Measurements from ENCODE around the gene ZNF385B.

Gene ZNF385B

DNA sequence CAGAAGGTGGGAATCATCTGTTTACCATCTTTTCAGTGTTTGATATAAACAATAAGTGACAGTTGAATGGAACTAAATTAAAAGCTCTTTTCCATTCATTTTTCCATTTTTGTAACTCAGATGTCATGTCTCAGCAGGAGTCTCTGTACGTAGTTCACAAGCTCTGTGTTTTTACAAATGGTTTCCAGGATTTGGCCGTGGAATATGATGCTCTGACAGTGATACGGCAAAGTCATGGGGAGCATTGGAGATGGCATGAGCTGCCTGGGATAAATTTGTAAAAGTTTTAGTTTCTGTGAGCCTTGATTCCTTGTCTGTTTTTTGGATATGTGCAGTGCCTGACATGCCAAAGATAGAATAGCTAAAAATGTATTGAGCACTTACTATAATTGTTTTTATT is 428.7 kb downstream of the ZNF385B start:
- DNase-seq = no peak

GRCh38 chr2:179429597-179429996 is 431.8 kb downstream of the ZNF385B start:
- DNase-seq = no peak

DNA sequence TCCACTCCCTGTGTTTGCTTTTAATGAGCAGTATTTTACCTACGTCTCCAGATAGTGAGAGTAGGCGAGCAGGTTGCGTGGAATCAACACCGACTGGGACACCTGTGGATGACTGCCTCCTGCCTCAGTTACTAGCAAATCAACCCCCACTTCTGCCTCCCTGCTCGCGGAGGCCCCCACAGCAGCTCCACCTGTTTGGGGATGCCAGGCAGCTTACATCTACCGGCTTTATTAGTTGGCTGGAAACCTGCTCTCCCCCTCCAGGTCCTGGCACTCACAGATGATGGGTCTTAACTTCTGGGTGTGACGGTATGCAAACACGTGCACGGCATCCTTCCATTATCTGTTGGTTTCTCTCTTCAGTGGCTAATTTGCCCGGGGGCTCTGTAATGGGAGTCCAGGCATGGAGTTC is 432.3 kb downstream of the ZNF385B start:
- no peak for DNase-seq

DNA sequence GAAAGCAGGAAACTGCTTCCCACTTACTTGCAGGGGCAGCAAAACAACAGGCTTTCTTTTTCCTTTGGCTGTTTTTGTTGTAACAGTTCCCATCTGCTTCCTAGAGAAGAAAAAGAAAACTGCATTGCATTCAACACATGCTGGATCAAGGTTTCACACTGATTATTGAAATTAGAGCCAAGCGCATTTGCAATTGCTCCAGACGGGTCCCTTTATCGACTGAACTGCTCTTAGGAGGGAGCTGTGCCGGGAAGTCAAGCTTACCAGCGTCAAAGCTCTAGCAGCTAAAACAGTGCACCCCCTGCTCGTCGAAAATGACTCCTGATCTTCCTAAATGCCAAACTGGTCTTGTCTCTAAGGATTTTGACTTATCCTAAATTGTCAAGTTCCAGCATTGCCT is 432.8 kb downstream of the ZNF385B start:
- no peak for DNase-seq

DNA sequence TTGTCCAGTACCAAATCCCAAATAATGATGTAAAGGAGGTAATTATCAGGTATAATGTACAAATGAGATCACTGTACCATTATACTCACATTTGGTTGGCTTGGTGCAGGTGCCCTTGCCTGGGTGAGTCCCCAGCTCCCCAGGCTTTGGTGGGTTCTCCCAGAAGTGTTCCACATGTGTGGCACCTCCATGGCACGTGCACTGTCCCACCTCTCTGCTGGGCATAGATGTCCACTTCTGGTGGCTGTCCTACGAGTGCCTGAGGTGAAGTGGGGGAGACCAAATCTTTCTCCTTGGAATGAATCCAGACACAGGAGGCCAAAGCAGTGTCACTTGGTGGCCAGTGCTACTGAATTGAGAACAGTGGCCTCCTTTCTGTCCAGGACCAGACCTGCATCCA is 434.3 kb downstream of the ZNF385B start:
- DNase-seq = no peak

DNA sequence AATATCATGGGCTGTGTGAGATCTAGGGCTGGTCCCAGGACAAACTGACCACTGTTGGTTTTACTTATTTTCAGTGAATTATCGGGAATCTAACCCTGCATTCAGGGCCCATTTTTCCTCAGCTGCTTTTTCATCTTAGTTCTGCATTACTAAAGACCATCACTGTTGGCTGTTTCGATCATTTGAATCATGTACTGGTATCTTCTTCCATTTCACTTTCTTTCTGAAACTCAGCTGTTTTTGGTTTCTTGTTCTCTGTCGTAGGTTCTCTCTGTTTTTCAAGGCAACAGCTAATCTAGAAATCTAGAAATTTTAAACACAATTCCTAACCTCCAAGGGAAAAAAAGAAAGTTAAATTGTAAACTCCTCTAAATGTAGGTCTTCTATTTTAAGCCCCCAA is 436.8 kb downstream of the ZNF385B start:
- DNase-seq = no peak

DNA sequence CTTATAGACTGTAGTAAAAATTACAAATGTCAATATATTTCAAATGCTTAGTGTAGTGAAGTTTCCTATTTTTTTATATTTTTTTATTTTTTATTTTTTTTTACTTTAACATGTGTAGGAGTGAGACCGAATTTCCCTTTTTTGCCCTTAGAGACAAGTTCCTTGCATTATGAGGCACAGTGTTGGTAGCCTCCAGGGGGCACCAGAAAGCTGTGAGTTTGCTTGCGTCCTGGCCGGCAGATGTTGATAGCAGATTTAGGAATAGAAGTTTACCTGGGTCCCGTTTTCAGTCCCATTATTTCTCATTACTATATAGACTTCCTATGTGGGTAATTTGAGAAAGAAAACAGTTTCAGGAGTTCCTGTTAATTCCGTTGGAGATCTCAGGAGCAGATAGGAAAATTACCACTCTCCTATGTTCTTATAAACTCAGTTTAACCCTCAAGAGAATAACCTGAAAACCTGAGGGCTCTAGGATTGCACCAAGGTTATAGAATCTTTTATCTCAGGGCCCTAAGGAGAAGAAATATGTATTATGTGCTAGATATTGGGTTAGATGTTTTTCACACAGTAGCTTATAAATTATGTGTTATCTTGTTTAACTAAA is 439.3 kb downstream of the ZNF385B start:
- peak; percentile 19 for DNase-seq

DNA sequence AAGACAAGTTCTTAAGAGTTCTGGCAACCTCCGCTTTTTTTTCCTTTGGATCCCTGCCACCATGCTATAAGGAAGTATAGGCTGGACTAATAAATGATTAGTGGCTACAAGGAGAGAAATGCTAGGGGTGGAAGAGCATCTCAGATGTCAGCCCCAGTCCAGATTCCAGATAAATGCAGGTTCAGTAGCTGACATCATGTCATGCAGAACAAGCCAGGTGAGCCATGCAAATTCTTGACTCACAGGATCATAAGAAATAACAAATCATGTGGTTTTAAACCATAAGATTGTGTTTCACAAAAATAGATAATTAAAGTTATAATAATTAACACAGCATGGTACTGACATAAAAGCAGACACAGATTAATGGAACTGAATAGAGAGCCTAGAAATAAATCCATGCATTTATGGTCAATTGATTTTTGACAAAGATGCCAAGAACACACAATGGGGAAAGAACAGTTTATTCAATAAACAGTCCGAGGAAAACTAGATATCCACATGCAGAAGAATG is 443.9 kb downstream of the ZNF385B start:
- DNase-seq = no peak

DNA sequence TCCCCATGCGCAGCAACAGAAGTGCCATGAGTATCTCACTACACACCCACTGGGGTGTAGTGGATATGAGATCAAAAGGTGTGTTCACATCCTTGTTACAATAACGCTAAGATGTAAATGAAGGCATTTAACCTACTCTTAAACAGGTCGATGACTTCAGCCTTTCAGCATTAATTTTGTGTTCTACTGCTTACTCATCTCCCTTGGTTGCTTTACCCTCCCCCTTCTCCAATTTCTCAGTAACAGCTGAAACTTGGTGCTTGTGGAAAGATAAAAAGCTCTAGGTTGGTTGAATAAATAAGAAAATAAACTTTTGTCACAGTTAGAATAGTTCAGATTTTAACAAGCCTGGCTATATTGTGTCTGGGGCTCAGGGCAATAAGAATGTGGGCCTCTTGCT is 449.3 kb downstream of the ZNF385B start:
- DNase-seq = no peak

GRCh38 chr2:179410552-179411356 is 450.7 kb downstream of the ZNF385B start:
- peak; percentile 28 for DNase-seq

- DNase-seq = no peak
Measured at GRCh38 chr2:179403624-179404023, 457.8 kb downstream of the ZNF385B start.

GRCh38 chr2:179393481-179393880 is 467.9 kb downstream of the ZNF385B start:
- no peak for DNase-seq

Data from CD4-positive, alpha-beta T cell treated with Interleukin-17A for 1 hour (primary cell).